ENCODE measurements around the gene ENAH.

- no peak for TF ChIP-seq CTCF (IDR thresholded peaks at IDR 0.05 in 2 of 3, conservative IDR thresholded peaks at IDR 0.05 in 1 of 3; ENCODE audit: borderline replicate concordance in 1 of 3, insufficient read depth in 1 of 3, low read depth in 2 of 3, low read length in 2 of 3)
- no peak for TF ChIP-seq POLR2A (IDR thresholded peaks at IDR 0.05; ENCODE audit: borderline replicate concordance, extremely low read depth, insufficient read depth, insufficient read length)
- TF ChIP-seq EZH2 (IDR thresholded peaks at IDR 0.05), result no peak
- TF ChIP-seq SP1 (IDR thresholded peaks at IDR 0.05; ENCODE audit: low read depth), result no peak
- no peak for TF ChIP-seq RAD21 (IDR thresholded peaks at IDR 0.05; ENCODE audit: low read depth)
- TF ChIP-seq, protein P1, sequence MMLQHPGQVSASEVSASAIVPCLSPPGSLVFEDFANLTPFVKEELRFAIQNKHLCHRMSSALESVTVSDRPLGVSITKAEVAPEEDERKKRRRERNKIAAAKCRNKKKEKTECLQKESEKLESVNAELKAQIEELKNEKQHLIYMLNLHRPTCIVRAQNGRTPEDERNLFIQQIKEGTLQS (IDR thresholded peaks at IDR 0.05), result no peak
- TF ChIP-seq POLR2AphosphoS5 (IDR thresholded peaks at IDR 0.05; ENCODE audit: low read depth, low read length), result no peak
- no peak for TF ChIP-seq FOSL1 (IDR thresholded peaks at IDR 0.05; ENCODE audit: low read depth)
Measured at GRCh38 chr1:225464851-225465792, 187.8 kb downstream of the ENAH start.
